ENCODE measurements around the gene PRR23B. TPM values are rescaled to one million over a fixed set of nuclear protein-coding genes. Genes with fewer than 3 reads are reported as not detected.

The PRR23B gene
- total and polyA plus RNA-seq, 8 donors = not detected

DNA sequence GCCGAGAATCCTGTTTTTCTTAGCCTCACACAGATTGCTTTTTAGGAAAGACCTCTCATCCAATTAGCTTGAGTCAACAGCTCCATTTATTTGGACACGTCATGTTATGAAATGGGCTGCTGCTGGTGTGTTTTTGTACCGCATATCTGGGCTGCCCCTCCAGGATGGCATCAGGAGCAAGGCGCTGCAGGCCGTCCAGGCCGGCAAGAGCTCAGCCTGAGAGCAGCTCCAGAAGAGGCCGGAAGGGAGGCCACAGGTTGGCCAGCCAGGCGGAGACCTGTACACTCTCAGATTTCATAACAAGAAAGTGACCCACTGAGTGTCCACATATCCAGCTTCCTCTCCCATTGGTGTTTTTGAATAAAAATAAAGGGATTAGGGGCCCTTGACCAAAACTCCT is 45.4 kb downstream of the PRR23B start:
- whole genome bisulfite sequencing, 2 donors = 92 to 93% methylated on average over 8 of the region's 8 CpGs
- intact Hi-C loops (cut with DNase I) = no loop called here
- Histone ChIP-seq H3K27ac (no peak overlapping the region), H3K4me1 (no peaks in the 10 kb centered on the region), H3K27me3 (no peaks in the 10 kb centered on the region), H3K9me3 (no peaks in the 10 kb centered on the region), H3K36me3 (no peaks in the 10 kb centered on the region), H3K4me3 (no peak overlapping the region)
- ATAC-seq = no peak
- no peak for DNase-seq
- FAIRE-seq = no peak
- TF ChIP-seq, protein P1, sequence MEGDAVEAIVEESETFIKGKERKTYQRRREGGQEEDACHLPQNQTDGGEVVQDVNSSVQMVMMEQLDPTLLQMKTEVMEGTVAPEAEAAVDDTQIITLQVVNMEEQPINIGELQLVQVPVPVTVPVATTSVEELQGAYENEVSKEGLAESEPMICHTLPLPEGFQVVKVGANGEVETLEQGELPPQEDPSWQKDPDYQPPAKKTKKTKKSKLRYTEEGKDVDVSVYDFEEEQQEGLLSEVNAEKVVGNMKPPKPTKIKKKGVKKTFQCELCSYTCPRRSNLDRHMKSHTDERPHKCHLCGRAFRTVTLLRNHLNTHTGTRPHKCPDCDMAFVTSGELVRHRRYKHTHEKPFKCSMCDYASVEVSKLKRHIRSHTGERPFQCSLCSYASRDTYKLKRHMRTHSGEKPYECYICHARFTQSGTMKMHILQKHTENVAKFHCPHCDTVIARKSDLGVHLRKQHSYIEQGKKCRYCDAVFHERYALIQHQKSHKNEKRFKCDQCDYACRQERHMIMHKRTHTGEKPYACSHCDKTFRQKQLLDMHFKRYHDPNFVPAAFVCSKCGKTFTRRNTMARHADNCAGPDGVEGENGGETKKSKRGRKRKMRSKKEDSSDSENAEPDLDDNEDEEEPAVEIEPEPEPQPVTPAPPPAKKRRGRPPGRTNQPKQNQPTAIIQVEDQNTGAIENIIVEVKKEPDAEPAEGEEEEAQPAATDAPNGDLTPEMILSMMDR (IDR thresholded peaks at IDR 0.05) = no peak

DNA sequence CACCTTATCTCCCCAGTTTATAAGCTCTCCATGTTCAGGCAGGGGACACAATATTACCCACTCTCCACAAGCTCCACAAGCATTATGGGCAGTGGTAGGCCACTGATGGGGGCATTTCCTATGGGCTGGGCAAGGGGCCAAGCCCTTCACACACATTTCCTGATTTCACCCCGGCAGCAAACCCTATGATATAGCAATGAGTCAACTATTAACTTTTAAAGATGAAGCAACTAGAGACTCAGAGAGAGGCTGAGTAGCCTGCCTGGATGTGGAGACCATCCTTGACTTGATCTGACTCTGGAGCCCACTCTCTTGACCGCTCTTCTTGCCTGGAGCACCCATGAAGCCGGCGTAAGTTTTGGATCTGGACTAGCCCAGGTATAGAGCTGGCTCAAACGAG is 46.3 kb downstream of the PRR23B start:
- no peaks in the 10 kb centered on the region for H3K9me3 ChIP-seq
- no peaks in the 10 kb centered on the region for H3K27me3 ChIP-seq
- WGBS, 2 donors = 72 to 76% methylated on average over 5 of the region's 5 CpGs
- H3K27ac ChIP-seq = no peak overlapping the region
- TF ChIP-seq, protein P1 (IDR thresholded peaks at IDR 0.05) = no peak
- intact Hi-C loops (cut with DNase I) = no loop called here
- ATAC-seq (no peak), DNase-seq (no peak), FAIRE-seq (no peak)
- H3K4me3 ChIP-seq = no peak overlapping the region
- no peaks in the 10 kb centered on the region for H3K4me1 ChIP-seq
- no peaks in the 10 kb centered on the region for H3K36me3 ChIP-seq

DNA sequence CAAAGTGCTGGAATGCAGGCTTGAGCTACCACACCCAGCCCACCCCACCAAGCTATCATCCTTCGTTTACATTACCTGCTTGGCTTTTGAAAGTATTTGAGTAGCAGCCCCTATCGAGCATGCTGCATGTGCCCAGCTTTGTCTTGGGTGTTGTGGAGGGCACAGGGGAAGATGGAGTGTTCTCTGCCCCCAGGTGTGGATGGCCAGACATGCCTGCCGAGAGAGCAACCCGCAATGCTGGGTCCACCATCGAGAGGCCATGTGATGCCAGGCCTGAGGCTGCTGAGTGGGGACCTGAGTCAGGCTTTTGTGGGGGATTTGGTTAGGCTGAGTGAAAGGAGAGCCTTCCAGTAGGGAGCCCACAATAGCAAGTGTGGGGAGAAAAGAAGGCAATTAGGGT is 47.8 kb downstream of the PRR23B start:
- TF ChIP-seq, protein P1 (IDR thresholded peaks at IDR 0.05) = no peak
- intact Hi-C loops (cut with DNase I) = no loop called here
- FAIRE-seq (no peak), DNase-seq (no peak), ATAC-seq (no peak)
- Histone ChIP-seq H3K27me3 (no peaks in the 10 kb centered on the region), H3K4me1 (no peaks in the 10 kb centered on the region), H3K4me3 (no peak overlapping the region), H3K36me3 (no peaks in the 10 kb centered on the region), H3K9me3 (no peaks in the 10 kb centered on the region), H3K27ac (no peak overlapping the region)
- WGBS, 2 donors = 85 to 88% methylated on average over 5 of the region's 5 CpGs

DNA sequence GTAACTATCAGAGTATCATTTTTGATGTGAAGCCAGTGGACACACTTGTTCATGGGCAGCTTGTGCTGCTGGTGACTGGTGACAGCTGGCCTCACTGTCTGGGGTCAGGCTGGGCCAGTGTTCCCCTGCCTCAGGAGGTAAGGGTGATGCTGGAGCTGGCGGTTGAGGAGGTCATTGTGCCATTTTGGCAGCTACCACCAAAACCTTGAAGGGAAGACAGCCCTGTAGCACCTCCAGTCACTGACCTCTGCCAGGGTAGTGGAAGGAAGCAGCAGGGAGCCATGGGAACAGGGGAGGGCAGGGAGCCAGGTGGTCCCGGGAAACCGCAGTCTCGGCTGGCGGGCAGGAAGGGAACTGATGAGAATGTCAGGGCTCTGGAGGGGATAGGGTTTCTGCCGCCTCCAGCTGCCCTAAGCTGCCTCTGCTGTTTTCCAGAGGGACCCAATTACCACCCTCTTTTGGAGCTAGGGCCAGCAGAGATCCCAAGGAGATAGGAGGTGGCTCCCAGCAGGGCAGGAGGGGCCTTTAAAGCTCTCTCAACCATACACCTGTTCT is 48.9 kb downstream of the PRR23B start:
- Histone ChIP-seq H3K36me3 (no peaks in the 10 kb centered on the region), H3K9me3 (no peaks in the 10 kb centered on the region), H3K4me1 (no peaks in the 10 kb centered on the region), H3K27ac (no peak overlapping the region), H3K4me3 (no peak overlapping the region), H3K27me3 (no peaks in the 10 kb centered on the region)
- 74 to 85% methylated on average over 6 of the region's 6 CpGs for WGBS, 2 donors
- TF ChIP-seq, protein P1 (IDR thresholded peaks at IDR 0.05) = no peak
- intact Hi-C loops (cut with DNase I) = no loop called here
- FAIRE-seq = no peak
- no peak for ATAC-seq
- no peak for DNase-seq

Other genes starting within 250 kb of the PRR23B start
- 10 to 100 TPM; 23.0 to 36.4 (median 25.4) TPM for gene PIK3CB, start 186.0 kb downstream of the PRR23B start, total RNA-seq
- 1 to 10 TPM; 8.2 to 9.7 TPM for gene PIK3CB, start 186.0 kb downstream of the PRR23B start, polyA plus RNA-seq
- gene FOXL2, start 73.8 kb downstream of the PRR23B start, total RNA-seq = under 1 TPM; 0.04 to 0.28 (median 0.11) TPM
- gene FOXL2, start 73.8 kb downstream of the PRR23B start, polyA plus RNA-seq = under 1 TPM; 0.02 to 0.04 TPM
- gene FOXL2NB, start 73.7 kb downstream of the PRR23B start, total RNA-seq = under 1 TPM in 2 of 6 donors, not detected in 4; 0.09 to 0.22 TPM
- gene FOXL2NB, start 73.7 kb downstream of the PRR23B start, polyA plus RNA-seq = not detected
- not detected for gene PRR23A, start 14.7 kb downstream of the PRR23B start, total RNA-seq
- not detected for gene PRR23A, start 14.7 kb downstream of the PRR23B start, polyA plus RNA-seq
- not detected for gene PRR23C, start 24.0 kb upstream of the PRR23B start, total RNA-seq
- gene PRR23C, start 24.0 kb upstream of the PRR23B start, polyA plus RNA-seq = not detected